T-cell (primary cell): ENCODE measurements around the gene STRA6. TPM values are rescaled to one million over a fixed set of nuclear protein-coding genes. Genes with fewer than 3 reads are reported as not detected.
A peak's percentile ranks its signal among the peaks of the same experiment; 100 is the strongest.

ENCODE experiments used
- ATAC-seq, 4 experiments: fragments of 200-7000 bp in 3 of 4; fragments of 150-1000 bp in 1 of 4; cut with Tn5 transposase; replicated peaks in 1 of 4; 1 replicate in 3 of 4; 2 replicates in 1 of 4; pipeline ENCODE4 v1.10.0; 2021; ENCODE audit warnings: moderate library complexity in 3 of 4, mild to moderate bottlenecking in 2 of 4, moderate number of reproducible peaks in 1 of 4
- CTCF ChIA-PET, 2 donors: fragments of 300-600 bp; sonication (Branson Sonifier 250); formaldehyde crosslinking; loops; one replicate each; lab custom pipeline; 2022; ENCODE audit warnings: antibody characterized with exemption in 2 of 2; lab: Charles Lee
- POLR2A ChIA-PET, 2 donors: fragments of 300-600 bp; sonication (Branson Sonifier 250); formaldehyde crosslinking; loops; one replicate each; lab custom pipeline; 2022; ENCODE audit warnings: antibody characterized with exemption in 2 of 2; lab: Charles Lee
- DNase-seq, 35 experiments: peaks; one replicate each; pipeline versions ENCODE4 v3.0.0 to v3.0.0-alpha.2; 2013 to 2023
- H3K27ac ChIP-seq: one replicate; pipeline ENCODE4 v1.5.1; 2013; ENCODE audit warnings: low read length
- H3K27me3 ChIP-seq, 2 experiments: replicated peaks in 1 of 2; 1 replicate in 1 of 2; 2 replicates in 1 of 2; pipeline versions ENCODE4 v1.6.1 to v1.7.0; 2013; ENCODE audit warnings: low read length in 1 of 2, mixed read lengths in 1 of 2; ENCODE audit not compliant: control insufficient read depth in 2 of 2, insufficient read depth in 2 of 2; ENCODE audit errors: extremely low read depth in 1 of 2
- H3K36me3 ChIP-seq, 2 donors: 1 replicate in 1 of 2; 2 replicates in 1 of 2; pipeline versions ENCODE4 v1.6.1 to v1.7.0; 2013; ENCODE audit warnings: low read length in 1 of 2; ENCODE audit not compliant: control insufficient read depth in 2 of 2, insufficient read depth in 1 of 2; ENCODE audit errors: extremely low read depth in 1 of 2
- H3K4me1 ChIP-seq, 2 experiments: 1 replicate in 1 of 2; 2 replicates in 1 of 2; pipeline versions ENCODE4 v1.6.1 to v1.7.0; 2013; ENCODE audit warnings: low read length in 2 of 2, mixed read lengths in 1 of 2; ENCODE audit not compliant: insufficient read depth in 2 of 2, control insufficient read depth in 1 of 2; ENCODE audit errors: extremely low read depth in 1 of 2
- H3K4me3 ChIP-seq, 2 donors: 1 replicate in 1 of 2; 2 replicates in 1 of 2; pipeline versions ENCODE4 v1.5.1 to v1.7.0; 2013; ENCODE audit warnings: mild to moderate bottlenecking in 2 of 2, low read length in 1 of 2, moderate library complexity in 1 of 2; ENCODE audit not compliant: control insufficient read depth in 1 of 2; ENCODE audit errors: extremely low read depth in 1 of 2
- H3K9me3 ChIP-seq: 2 replicates; pipeline ENCODE4 v1.7.0; 2013
- H3K27ac Mint-ChIP-seq, 2 donors: one replicate each; pipeline ENCODE4 v1.8.0; 2020 to 2021; ENCODE audit warnings: mild to moderate bottlenecking in 2 of 2, mixed read lengths in 2 of 2
- H3K27me3 Mint-ChIP-seq, 2 donors: one replicate each; pipeline ENCODE4 v1.8.0; 2021 to 2022; ENCODE audit warnings: mixed read lengths in 2 of 2
- H3K36me3 Mint-ChIP-seq: one replicate; pipeline ENCODE4 v1.8.0; 2021; ENCODE audit warnings: mixed read lengths
- H3K4me1 Mint-ChIP-seq, 3 donors: one replicate each; pipeline ENCODE4 v1.8.0; 2020 to 2022; ENCODE audit warnings: mixed read lengths in 3 of 3, mild to moderate bottlenecking in 1 of 3
- H3K4me3 Mint-ChIP-seq, 3 donors: one replicate each; pipeline ENCODE4 v1.8.0; 2020 to 2022; ENCODE audit warnings: mild to moderate bottlenecking in 3 of 3, mixed read lengths in 3 of 3, moderate library complexity in 3 of 3
- H3K9me3 Mint-ChIP-seq, 3 donors: one replicate each; pipeline ENCODE4 v1.8.0; 2020 to 2022; ENCODE audit warnings: mixed read lengths in 3 of 3
- WGBS: methylation state at CpG from one replicate; pipeline ENCODE4 v1.1.5; 2013; ENCODE audit warnings: missing lambda C conversion rate; ENCODE audit not compliant: insufficient coverage; 5-methylcytosine and 5-hydroxymethylcytosine counted together
- total RNA-seq, 35 experiments: library from RNA in 6 of 35; stranded (reverse) in 6 of 35; fragments of 120-200 nt in 1 of 35; gene quantifications; one replicate each; pipeline versions ENCODE4 v1.2.1 to v1.2.4 and lab custom pipeline; 2013 to 2026

The STRA6 gene
- total RNA-seq, 5 donors from 2014 or later (not counting 1 experiment from before 2014, with no cell fraction given): not detected

DNA sequence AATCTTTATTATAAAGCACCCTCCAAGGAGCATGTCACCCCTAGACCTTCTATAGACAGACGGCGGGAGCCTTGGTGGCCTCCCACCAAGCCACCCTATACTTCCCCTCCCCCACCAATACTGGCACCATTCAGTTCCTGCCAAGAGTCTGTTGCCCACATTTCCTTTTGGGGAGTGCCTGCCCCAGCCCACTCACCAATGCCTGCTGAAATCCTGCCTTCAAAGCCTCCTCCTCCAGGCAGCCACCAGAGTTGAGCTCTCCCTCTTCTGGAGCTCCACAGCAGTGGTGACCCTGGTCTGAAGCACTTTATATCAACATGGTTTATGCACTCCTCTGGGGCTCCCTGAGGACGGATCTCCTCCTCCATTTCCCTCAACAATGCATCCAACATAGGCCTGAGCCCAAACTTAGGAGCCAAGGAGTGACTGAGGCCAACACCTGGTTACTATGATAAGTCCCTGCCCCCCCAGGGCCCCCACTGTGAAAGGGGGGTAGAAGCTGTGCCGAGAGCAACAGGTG lies 42.3 kb upstream of the STRA6 start:
- Histone ChIP-seq H3K9me3 (no peaks in the 10 kb centered on the region), H3K27ac (no peak overlapping the region), H3K4me3 (no peak overlapping the region), H3K27me3 (peaks cover 0 to 55% of the 10 kb centered on the region in 2 experiments), H3K4me1 (peaks cover 5 to 16% of the 10 kb centered on the region in 2 experiments), H3K36me3 (no peaks in the 10 kb centered on the region)
- ChIA-PET POLR2A (no interaction called here), CTCF (no interaction called here)
- Mint-ChIP-seq H3K4me3 (peak overlapping the region in 2 of 3 donors; percentile 28 to 45), H3K27me3 (peaks cover 39 to 49% of the 10 kb centered on the region in 2 donors), H3K4me1 (peaks cover 9 to 13% (median 11%) of the 10 kb centered on the region in 3 donors), H3K27ac (peak overlapping the region in 1 of 2 donors; percentile 32), H3K36me3 (no peaks in the 10 kb centered on the region), H3K9me3 (no peaks in the 10 kb centered on the region)
- WGBS: 88% methylated on average over 2 of the region's 4 CpGs
- DNase-seq: no peak
- ATAC-seq: no peak

DNA sequence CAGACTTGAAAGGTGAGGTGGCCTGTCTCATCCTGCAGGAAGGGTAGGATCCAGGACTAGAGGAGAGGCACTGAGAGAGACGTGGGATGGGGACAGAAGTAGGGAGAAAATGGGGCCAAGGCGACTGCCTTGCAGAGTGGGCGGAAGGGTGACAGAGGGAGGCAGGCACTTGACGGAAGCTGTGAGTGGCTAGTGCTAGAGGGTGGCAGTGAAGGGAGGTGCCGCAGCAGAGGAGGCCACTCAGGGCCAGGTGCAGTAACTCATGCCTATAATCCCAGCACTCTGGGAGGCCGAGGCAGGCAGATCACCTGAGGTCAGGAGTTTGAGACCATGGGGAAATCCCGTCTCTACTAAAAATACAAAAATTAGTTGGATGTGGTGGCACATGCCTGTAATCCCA lies 40.8 kb upstream of the STRA6 start:
- ATAC-seq (no peak), DNase-seq (no peak)
- H3K4me3 Mint-ChIP-seq: no peak overlapping the region
- no peak overlapping the region for H3K27ac Mint-ChIP-seq
- peaks cover 9 to 13% (median 11%) of the 10 kb centered on the region in 3 donors for H3K4me1 Mint-ChIP-seq
- 62% methylated on average over 3 of the region's 7 CpGs for WGBS
- POLR2A ChIA-PET: no interaction called here
- no peaks in the 10 kb centered on the region for H3K9me3 ChIP-seq
- no peaks in the 10 kb centered on the region for H3K36me3 ChIP-seq
- H3K4me3 ChIP-seq: no peak overlapping the region
- CTCF ChIA-PET: no interaction called here
- peaks cover 39 to 49% of the 10 kb centered on the region in 2 donors for H3K27me3 Mint-ChIP-seq
- H3K4me1 ChIP-seq: peaks cover 5 to 16% of the 10 kb centered on the region in 2 experiments
- H3K27ac ChIP-seq: no peak overlapping the region
- no peaks in the 10 kb centered on the region for H3K36me3 Mint-ChIP-seq
- peaks cover 0 to 64% of the 10 kb centered on the region in 2 experiments for H3K27me3 ChIP-seq
- H3K9me3 Mint-ChIP-seq: no peaks in the 10 kb centered on the region

DNA sequence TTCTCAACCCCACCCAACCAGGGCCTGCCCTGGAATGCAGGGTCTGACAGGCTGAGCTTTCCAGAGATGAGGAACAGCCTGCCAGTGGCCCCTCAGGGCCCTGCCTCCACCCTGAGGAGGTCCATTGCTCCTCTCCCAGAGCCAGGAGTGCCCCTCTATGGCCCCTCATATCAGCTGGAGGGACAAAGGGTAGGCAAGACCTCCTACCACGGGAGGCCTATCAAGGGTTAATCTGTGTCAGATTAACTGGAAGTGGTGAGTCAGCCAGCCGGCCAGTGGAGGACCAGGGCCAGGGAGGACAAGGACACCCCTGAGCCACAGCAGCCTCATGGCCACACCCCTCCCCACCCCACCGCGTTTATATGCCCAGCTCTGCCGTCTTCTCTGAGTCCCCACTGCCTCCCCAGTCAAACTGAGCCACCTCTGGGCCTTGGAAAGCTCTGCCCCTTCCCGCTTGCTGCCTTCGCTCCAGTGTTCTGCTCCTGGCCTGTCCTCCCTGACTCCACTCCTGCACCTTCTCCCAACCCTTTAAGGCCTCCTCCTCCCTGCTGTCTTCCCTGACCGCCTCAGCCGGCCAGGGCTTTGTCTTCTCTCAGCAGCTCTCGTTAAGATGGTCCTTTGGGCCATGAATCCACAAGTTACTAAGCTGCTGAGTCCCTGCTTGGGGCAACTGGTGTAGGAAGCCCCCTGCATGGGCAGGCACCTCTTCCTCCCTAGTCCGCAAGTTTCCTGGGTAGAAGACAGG lies 40.0 kb upstream of the STRA6 start:
- Histone ChIP-seq H3K27me3 (peaks cover 0 to 62% of the 10 kb centered on the region in 2 experiments), H3K36me3 (no peaks in the 10 kb centered on the region), H3K9me3 (no peaks in the 10 kb centered on the region), H3K4me1 (peaks cover 5 to 16% of the 10 kb centered on the region in 2 experiments), H3K4me3 (no peak overlapping the region), H3K27ac (no peak overlapping the region)
- 67% methylated on average over 8 of the region's 11 CpGs for WGBS
- CTCF ChIA-PET: no interaction called here
- no peak for DNase-seq
- H3K27me3 Mint-ChIP-seq: peaks cover 39 to 49% of the 10 kb centered on the region in 2 donors
- ATAC-seq: no peak
- POLR2A ChIA-PET: no interaction called here
- no peaks in the 10 kb centered on the region for H3K36me3 Mint-ChIP-seq
- H3K4me1 Mint-ChIP-seq: peaks cover 9 to 13% (median 11%) of the 10 kb centered on the region in 3 donors
- no peak overlapping the region for H3K4me3 Mint-ChIP-seq
- H3K9me3 Mint-ChIP-seq: no peaks in the 10 kb centered on the region
- no peak overlapping the region for H3K27ac Mint-ChIP-seq

DNA sequence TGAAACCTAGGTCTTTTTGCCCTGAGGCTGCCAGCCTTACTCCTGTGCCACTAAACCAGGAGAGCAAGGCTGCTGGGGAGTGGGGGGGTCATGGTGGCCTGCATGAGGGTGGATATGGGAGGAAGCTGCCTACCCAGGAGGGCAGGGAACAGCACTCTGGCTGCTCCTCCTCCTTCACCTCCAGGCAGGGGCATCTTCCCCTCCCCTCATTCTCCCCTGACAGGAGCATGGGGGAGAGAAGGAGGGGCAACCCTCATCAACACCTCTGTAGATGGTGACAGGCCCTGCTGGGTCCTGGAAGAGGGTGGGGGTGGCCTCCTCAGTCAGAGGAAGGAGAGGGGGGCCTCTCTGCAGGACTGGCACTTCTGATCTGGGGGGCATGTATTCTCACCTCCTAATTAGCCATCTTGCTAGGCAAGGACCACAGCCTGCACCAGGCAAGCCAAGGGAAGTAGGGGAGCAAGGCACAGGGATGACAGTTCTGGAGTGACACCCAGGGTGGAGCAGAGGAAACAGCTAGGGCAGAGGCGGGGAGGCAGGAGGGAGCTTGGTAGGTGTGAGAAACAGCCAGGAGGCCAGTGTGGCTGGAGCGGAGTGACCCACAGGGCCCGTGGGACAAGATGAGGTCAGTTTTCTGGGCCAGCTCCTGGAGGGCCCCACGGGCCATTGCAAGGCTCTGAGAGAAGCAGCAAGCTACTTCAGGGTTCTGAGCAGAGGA lies 38.5 kb upstream of the STRA6 start:
- no peak overlapping the region for H3K4me3 Mint-ChIP-seq
- H3K9me3 Mint-ChIP-seq: no peaks in the 10 kb centered on the region
- H3K27ac ChIP-seq: no peak overlapping the region
- no peaks in the 10 kb centered on the region for H3K36me3 Mint-ChIP-seq
- ChIA-PET POLR2A (no interaction called here), CTCF (no interaction called here)
- peaks cover 0 to 67% of the 10 kb centered on the region in 2 experiments for H3K27me3 ChIP-seq
- peaks cover 5 to 16% of the 10 kb centered on the region in 2 experiments for H3K4me1 ChIP-seq
- peaks cover 9 to 11% (median 11%) of the 10 kb centered on the region in 3 donors for H3K4me1 Mint-ChIP-seq
- no peaks in the 10 kb centered on the region for H3K36me3 ChIP-seq
- ATAC-seq: no peak
- no peak for DNase-seq
- WGBS: 76% methylated on average over 4 of the region's 4 CpGs
- H3K4me3 ChIP-seq: no peak overlapping the region
- H3K27me3 Mint-ChIP-seq: peaks cover 35 to 44% of the 10 kb centered on the region in 2 donors
- H3K27ac Mint-ChIP-seq: no peak overlapping the region
- H3K9me3 ChIP-seq: no peaks in the 10 kb centered on the region

DNA sequence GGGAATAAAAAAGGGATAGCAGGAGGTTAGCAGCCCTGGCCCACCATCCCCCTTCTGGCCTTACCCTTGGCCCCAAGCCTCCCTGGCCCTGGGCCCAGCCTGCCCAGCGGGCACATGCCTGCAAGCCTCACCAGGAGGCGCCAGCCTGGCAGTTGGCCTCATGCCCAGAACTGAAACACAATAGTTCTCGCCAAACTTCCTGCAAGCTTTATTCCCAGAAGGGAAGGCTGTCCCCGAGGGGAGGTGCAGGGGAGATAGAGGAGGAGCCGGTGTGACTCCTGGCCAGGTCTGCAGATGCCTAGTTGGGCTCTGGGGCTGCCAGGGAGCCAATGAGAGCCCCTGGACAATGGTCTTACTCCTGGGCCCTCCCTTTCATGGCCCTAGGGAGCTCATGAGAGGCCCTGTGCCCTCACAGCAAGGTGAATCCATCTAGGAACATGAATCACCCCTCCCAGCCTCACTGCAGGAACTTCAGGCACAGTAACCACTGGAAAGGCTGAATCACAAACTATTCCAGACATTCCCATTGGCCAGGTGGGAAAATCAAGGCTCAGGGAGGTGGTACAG lies 37.5 kb upstream of the STRA6 start:
- POLR2A ChIA-PET: no interaction called here
- 0% methylated on average over 3 of the region's 5 CpGs for WGBS

DNA sequence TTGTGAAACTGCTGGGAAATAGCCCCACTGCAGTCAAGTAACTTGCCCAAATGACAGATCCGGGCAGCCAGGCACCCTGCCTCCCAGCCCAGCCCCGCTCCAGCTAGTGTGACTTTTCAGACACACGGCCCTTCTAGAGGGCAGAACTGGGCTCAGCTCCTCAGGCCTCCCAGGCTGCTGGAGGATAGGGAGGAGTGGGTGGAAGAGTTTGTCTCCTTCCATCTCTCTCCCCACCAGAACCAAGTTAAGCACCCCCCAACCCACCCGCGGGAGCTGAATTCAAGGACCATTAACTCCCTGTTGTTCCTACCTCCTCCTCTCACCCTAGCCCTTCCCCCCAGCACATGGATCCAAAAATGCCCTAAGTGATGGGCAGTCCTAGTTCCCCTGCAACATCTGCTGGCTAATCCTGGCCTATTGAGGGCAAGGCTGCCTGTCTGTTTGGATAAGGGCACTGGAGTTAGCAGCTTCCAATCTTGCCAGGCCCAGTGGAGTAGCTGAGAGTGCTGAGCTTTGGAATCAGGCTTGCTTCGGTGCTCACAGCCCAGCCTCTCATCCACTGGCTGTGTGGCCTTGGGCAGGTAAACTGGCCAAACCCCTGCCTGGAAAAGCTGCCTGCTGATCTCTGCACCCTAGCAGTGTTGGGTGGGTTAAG lies 36.6 kb upstream of the STRA6 start:
- DNase-seq (no peak), ATAC-seq (no peak)
- ChIA-PET POLR2A (no interaction called here), CTCF (no interaction called here)
- H3K27ac Mint-ChIP-seq: no peak overlapping the region
- no peak overlapping the region for H3K4me3 ChIP-seq
- H3K27me3 Mint-ChIP-seq: peaks cover 23 to 30% of the 10 kb centered on the region in 2 donors
- no peaks in the 10 kb centered on the region for H3K9me3 Mint-ChIP-seq
- no peak overlapping the region for H3K4me3 Mint-ChIP-seq
- no peak overlapping the region for H3K27ac ChIP-seq
- H3K36me3 Mint-ChIP-seq: no peaks in the 10 kb centered on the region
- H3K36me3 ChIP-seq: no peaks in the 10 kb centered on the region
- peaks cover 0 to 55% of the 10 kb centered on the region in 2 experiments for H3K27me3 ChIP-seq
- H3K4me1 ChIP-seq: peaks cover 0 to under 1% of the 10 kb centered on the region in 2 experiments
- no peaks in the 10 kb centered on the region for H3K4me1 Mint-ChIP-seq
- 86% methylated on average over 1 of the region's 6 CpGs for WGBS
- no peaks in the 10 kb centered on the region for H3K9me3 ChIP-seq

More for the DNA sequence above, 37.5 kb upstream of the STRA6 start:
- Mint-ChIP-seq H3K4me3 (no peak overlapping the region), H3K4me1 (peaks cover 6 to 7% (median 7%) of the 10 kb centered on the region in 3 donors), H3K27ac (no peak overlapping the region), H3K36me3 (no peaks in the 10 kb centered on the region), H3K9me3 (no peaks in the 10 kb centered on the region), H3K27me3 (peaks cover 30 to 37% of the 10 kb centered on the region in 2 donors)
- Histone ChIP-seq H3K4me1 (peaks cover 3 to 9% of the 10 kb centered on the region in 2 experiments), H3K27me3 (peaks cover 0 to 61% of the 10 kb centered on the region in 2 experiments), H3K36me3 (no peaks in the 10 kb centered on the region), H3K4me3 (no peak overlapping the region), H3K27ac (no peak overlapping the region), H3K9me3 (no peaks in the 10 kb centered on the region)
- DNase-seq (no peak), ATAC-seq (no peak)
- CTCF ChIA-PET: no interaction called here
